DMS79 (cell line): ENCODE results near the gene TBCD.
"Not testable (repeated sequence)": the region's sequence is repeated elsewhere in the genome, so short reads cannot be mapped to it uniquely, and the experiment has no call there.

Source experiments
- DNase-seq: peaks from one replicate; lab custom pipeline; 2025; lab: John Stamatoyannopoulos, UW

TBCD gene

DNA sequence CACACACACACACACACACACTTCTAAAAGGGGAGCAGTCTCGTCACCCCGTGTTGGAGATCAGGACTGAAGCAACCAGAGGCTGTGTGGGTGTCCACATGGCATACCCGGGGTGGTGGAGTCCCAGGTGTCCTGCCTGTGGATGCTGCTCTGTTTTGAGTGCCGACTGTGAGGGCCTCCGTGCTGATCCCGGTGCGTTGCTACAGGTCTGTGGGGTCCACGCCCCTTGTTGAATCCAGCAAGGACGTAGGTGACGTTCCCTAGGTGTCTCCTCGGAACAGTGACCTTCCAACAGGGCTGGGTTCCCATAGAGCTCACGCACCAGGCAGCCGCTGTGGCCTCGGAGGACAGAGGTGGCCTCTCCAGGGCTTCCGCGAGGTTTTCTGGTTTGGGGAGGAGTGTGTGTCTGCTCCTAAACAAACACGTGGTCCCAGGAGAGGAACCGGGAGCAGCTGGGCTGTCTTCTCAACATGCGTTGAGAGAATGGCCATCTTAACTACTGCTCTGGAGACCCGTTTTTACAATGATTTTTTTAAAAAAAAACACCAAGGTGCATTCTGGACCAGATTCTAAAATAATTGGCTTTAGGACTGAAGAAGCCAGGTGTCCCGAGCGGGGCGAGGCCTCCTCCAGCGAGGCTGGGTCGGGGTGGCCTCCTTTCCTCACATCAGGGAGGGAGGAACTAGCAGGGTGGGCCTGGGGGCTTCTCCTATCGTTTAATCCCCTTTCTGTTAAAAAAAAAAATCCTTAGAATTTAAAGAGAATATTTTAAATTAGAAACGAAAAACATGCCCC lies 188.6 kb downstream of the TBCD start:
- no peak for DNase-seq

DNA sequence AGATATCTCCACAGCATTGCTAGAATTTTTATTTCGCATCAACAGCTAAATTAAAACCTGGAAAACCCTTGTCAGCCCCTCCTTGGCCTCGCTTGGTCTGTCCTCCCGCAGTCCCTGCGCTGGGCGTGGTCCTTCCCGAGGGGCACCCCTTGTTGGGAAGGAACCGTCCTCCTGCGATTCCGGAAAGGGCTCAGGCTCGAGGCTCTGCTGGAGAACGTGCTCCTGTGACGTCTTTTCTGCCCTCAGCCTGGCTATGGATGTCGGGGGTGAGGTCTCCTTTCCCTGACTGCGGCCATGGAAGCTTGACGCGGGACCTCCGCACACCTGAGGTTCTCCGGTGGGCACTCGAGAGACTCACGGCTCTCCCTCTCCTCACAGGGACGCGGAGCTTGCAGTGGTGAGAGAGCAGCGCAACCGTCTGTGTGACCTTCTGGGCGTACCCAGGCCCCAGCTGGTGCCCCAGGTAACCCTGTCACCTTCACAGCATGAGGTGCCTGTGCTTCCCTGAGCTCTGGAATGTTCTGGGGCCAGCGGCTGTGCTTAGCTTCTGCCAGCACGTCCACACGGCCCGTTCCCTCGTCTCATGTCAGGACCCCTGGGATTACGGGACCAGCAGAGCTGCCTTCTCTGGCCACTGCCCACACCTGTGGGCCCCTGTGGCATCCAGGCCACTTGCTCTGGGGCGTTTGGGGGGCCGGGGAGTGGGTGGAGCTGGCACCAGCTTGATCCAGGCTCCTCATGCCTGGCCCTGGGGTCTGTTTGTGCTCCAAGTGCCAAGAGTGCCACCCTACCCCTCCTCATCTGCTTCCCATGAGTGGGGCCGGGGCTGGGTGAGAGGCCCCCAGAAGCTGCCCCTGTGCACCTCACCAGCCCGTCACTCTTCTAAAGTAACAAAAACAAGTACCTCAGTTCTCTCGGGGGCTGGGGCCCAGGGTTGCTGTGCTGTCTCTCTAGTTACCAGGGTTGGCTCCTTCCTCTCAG lies 189.4 kb downstream of the TBCD start:
- DNase-seq, result no peak

DNA sequence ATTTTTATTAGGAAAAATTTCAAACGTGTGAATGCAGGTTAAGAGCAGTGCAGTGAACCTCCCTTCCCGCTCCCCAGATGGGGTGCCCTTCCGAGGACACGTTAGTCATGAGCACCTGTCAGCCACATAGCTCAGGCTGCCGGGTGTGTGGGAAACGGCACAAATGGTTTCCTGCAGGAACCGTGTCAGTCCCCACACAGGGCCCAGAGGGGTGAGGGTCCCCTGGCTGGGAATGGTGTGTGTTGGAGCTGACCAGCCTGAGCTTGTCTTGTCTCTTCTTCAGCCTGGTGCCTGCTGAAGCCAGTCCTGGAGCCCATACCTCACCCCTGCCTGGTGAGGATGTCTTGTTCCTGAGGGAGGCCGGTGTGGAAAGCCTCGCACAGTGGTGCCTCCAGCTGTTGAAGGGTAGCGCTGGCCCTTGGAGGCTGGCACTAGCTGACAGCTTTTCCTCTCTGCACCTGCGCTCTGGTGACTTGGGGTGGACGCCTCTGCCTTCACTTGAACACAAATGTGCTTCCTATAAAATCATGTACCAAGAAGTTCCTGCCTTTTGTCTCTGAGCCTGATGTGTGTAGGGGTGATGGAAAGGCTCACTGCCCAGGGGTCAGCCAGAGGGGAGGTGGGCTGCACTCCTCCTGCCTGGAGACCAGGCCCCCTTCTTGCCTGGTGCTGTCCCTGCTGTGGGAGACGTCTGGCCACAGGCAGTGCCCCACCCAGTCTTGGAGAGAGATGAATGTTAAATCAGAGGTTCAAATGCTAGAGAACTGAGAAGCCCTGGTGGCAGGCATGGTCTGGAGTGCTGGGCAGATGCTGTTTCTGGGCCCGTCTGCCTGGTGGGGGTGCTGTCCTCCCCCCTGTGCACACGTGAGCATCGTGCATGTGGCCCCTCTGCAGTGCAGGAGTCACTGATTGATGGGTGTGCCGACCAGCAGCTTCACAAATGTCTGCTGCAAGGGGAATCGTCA lies 190.6 kb downstream of the TBCD start:
- no peak for DNase-seq

DNA sequence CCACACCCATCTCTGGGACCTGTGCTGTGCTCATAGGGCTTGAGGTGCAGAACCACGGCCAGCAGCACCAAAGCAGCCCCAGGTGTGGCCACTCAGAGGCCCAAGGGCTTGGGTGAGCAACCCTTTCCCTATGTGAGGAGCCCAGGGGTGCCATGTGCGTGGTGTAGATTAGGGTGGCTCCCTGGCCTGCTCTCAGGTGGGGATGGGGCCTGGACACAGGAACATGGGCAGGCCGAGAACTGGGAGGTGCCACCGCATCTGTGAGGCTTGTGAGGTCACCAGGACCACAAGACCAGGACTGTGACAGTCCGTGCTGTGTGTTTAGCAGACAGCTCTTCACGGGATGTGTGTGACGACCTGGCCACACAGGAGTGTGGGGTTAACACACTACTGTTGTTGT lies 191.5 kb downstream of the TBCD start:
- no peak for DNase-seq

DNA sequence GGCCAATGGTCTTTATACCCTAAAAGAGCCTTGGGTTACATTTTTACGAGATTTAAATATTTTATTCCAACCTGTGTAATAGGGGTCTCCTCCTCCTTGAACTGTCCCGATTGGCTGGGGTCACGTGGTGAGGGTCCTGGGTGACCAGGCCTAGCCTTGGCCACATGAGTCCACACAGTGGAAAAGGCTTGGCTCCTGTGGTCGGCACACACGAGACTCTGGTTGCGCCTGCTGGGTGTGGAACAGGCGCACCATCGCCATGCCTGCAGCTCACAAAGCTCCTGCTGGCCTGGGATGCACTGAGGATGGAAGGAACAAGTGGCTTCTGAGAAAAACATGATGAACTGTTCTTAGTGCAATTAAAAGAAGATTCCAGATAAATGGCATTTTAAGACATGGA lies 191.9 kb downstream of the TBCD start:
- no peak for DNase-seq

DNA sequence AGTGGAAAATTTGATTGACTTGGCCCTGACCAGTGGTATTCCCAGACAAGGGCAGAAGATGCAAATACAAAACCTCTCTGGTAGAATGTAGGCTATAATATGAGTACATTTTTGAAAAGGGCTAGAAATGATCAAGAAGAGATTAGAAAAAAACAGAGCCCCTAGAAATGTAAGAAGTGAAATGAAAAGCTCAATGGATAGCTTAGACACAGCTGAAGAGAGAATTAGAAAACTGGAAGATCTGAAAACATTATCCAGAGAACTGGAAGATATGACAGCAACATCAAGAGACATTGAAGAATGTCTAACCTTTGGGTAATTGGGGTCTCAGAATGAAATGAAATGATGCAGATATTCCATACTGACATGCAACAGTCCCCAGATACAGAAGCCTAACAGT lies 193.1 kb downstream of the TBCD start:
- no peak for DNase-seq

DNA sequence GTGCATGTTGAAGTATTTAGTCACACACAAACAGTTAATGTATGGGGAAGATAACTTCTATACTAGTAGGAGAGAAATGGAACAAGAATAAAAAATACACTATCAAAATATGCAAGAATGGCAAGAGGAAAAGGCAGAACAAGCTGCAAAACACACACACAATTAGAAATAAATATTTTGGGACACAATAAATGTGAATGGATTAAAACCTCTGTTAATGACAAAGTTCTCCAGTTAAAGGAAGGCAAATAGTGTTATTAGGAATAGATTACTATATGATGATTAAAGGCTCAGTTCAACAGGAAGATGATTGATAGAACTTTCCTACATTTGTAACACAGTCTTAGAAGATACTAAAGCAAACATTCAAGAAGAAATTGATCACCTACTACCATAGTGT lies 194.2 kb downstream of the TBCD start:
- DNase-seq, result no peak

DNA sequence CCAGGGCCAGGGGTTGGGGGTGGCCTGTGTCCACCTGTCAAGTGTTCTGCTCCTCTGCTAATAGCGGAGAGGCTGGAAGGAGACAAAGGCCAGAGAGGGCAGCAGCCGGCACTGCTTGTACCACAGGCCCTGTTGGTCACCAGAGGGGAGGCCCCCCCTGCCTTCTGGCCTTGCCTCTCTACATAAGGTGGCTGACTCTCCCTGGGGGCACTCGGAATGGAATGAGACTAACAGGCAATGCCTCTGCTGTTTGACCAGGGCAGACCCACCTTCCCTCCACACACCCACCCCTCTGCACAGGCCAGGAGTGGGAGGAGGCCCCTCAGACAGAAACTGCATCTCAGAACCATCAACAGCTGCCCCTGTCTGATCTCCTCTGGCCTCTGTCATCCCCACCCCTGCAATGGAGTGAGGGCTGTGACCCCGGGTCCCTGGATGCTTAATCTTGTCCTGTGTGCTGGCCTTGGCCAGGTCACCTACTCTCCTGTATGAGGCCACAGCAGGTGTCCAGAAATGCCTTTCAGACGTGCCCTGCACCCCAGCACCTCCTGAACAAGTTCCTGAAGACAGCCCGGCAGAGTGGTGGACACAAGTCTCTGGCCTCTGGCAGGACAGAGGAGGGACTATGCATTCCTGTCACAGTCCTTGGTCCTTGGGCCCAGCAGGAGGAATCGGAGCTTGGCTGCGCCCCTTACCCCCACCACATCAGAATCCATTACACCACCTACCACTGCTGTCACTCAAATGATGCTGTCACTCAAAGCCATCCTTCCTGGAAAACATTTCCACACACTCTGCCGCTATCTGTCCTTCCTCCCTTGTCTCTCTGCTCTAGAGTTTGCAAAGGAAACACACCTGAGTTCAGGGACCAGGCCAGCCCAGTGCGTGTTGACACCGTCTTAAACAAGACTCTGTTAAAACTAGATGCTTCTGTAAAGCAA lies 195.5 kb downstream of the TBCD start:
- no peak for DNase-seq

DNA sequence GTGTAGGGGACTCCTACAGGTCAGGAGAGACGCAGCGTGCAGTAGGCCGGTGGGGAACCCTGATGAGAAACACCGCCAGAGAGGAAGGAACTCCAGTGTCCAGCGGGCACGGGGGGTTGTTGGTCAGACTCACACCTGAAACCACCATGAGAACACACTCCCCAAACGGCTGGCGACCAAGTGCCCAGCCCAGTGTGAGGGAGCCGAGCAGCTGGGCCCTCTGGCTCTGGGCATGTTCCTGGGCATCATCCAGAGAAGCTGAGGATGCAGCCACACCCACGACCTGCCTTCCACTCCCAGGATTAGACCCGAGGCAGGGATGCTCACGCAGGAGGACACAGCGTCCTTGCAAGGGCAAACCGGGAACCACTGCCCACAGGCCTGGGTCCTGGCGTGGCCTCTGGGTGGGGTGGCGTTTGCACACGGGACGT lies 196.2 kb downstream of the TBCD start:
- DNase-seq, result no peak

DNA sequence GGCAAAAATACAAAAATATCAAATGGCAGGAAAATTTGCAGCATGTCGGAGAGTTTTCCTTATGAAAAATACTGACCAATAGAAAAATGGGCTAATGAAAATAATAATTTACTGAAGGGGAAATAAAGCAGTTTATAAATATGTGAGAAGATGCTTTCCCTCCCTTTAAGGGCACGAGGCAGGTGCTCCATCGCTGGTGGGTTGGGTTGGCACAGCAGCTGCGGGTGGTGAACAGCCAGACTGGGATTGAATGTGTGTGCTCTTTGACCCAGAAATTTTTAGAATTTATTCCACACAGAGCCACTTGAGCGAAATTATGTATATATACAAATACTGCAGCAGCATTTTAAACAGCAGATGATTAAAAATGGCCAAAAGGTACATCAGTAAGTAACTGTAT lies 197.1 kb downstream of the TBCD start:
- no peak for DNase-seq

DNA sequence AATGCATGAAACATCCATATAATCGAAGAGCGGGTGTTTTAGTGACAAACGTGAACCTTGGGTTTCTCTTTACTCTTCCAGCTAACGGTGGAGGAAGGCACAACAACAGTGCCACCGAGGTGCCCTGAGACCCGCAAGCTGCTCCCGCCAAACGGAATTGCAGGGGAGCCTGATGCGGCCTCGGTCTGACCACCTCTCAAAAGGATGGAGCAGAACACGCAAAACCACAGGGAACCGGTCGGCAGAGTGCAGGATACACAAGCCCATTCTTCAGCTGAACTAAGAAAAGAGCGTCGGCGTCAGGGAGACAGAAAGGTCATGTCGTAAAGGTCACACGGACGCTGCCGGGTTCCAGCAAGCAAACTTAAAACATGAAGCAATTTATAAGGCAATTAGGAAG lies 197.5 kb downstream of the TBCD start:
- DNase-seq, result no peak

DNA sequence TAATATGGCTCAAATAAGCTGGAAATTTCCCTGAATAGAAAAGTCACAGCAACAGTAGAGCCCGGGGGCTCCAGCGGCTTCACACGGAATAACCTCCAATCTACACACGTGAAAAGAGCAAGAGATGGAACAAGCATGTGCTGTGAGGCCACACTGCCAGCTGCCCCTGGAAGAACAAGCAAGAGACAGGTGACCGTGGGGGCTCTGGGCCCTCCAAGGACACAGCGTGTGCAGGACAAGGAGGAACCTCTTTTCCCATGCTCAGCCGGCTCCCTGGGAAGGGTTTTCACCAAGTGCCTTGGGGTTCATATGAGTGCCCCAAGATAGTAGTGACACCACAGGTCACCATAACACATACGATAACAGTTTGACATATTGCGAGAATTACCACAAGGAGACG lies 198.1 kb downstream of the TBCD start:
- no peak for DNase-seq

DNA sequence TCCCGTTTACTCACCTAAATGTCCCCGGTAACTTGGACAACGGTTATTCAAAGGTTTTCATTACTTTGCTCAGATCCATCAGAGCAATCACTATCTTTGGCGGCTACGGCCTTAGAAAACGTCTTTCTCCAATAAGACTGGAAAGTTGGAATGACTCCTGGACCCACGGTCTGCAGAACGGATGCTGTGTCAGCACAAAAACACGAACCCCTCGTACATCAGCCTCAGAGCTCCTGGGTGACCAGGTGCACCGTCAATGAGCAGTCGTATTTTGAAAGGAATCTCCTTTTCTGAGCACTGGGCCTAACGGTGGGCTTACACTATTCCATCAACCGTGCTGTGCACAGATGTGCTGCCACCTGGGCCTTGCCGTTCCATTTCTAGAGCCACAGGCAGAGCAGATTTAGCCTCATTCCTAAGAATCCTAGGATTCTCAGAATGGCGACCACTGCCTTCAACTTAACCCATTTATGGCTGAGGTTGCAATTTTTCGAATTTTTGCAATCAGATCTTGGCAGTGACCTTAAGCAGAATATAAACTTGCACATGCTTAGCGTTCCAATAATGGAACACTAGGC lies 198.7 kb downstream of the TBCD start:
- no peak for DNase-seq

DNA sequence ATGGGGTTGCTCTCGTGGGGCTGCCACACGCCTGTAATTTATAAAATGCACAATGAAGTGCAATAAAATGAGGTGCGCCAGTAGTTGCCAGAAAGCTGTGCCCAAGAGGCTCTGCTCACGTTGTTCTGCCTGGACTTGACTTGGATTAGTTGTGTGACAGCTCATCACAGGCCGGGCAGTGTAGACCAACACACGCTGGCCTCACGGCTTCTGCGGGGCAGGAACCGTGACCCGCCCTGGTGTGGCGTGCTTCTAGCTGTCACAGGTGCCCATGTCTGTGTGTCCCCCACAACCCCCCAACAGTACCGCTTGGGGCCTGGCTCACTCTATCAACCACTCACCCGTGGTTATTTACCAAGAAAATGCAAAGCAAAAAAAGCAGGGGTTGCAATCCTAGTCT lies 200.2 kb downstream of the TBCD start:
- DNase-seq, result no peak

DNA sequence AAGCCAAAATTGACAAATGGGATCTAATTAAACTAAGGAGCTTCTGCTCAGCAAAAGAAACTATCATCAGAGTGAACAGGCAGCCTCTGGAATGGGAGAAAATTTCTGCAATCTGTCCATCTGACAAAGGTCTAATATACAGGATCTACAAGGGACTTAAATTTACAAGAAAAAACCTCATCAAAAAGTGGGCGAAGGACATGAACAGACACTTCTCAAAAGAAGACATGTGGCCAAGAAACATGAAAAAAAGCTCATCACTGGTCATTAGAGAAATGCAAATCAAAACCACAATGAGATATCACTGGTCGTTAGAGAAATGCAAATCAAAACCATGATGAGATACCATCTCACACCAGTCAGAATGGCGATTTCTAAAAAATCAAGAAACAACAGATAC lies 203.2 kb downstream of the TBCD start:
- not testable (repeated sequence) for DNase-seq

DNA sequence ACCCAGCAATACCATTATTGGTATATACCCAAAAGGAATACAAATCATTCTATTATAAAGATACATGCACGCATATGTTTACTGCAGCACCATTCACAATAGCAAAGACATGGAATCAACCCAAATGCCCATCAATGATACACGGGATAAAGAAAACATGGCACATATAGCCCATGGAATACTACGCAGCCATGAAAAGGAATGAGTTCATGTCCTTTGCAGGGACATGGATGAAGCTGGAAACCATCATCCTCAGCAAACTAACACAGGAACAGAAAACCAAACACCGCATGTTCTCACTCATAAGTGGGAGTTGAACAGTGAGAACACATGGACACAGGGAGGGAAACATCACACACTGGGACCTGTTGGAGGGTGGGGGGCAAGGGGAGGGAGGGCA lies 203.8 kb downstream of the TBCD start:
- DNase-seq, result not testable (repeated sequence)

DNA sequence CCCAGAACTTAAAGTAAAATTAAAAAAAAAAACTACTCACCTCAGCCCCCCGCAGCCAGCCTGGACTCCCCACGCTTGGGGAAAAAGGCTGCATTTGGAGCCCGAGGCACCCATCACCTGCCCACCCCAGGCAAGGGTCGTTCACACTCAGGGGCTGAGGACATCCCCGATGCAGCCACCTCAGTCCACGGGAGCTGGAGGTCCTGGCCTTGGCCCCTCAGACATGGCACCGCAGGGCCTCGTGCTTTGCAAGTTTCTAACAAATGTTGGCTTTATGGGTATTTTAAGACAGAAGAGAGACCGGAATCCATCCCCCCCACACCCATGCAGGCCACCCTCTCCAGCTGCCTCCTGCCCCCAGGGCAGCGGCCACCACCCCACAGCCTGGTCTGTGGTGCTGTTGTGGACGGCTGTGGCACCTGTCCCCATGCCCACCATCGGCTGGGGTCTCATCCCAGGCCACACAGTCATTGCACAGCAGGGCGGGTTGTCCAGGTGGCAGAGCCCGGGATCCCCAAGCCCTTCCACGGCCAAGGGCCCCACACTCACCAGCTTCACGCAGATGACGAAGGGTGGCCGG lies 204.4 kb downstream of the TBCD start:
- no peak for DNase-seq

DNA sequence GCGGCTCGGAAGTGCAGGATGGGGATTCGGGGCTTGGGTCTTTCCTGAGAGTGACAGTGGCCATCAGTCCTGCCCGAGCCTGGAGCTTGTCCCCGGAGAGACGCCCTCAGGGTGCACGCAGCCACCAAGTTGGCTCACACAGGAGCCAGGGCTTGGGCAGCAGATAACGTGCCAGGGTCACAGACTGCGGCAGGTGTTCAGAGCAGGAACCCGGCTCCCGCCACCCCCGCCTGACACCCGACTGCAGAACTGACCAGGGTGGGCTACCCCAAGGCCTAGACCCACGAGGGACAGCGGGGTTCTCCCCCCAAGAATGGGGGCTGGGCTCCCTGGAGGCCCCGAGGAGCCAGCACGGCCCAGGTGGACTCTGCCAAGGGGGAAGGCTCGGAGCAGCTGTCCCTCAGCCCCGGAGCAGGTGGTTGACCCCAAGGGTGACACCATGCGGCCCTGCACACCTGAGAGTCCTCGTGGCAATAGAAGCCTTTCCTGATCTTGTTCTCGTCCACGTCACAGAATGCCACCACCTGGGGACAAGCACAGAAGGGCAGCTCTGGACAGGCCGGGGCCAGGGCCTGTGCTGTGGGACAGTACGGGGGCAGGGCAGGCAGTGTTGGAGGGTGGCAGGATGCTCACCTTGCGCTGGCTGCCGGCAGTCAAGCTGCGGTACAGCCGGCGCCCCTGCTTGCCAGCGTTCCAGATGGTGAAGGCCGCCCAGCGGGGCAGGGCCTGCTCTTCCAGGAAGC lies 205.0 kb downstream of the TBCD start:
- no peak for DNase-seq

DNA sequence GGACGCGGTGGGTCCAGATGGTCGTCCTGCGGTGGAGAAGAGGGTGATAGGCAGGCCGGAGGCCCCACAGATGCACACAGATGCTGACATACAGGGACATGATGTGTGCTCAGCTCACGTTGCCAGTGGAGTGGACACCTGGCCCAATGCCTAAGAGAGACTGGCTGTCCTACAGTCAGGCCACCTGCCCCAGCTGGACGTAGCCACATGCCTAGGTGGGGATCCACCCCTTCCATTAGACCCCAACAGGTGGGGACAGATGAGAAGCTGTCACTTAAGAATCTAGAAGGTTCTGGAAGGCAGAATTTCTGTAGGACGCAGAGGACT lies 205.6 kb downstream of the TBCD start:
- DNase-seq, result no peak
